ENCODE results near the gene PITPNM3.

Gene PITPNM3

GRCh38 chr17:6561446-6561845 is 5.1 kb upstream of the PITPNM3 start (continued):
- TF ChIP-seq CREB5 (CRISPR knock-in tag; IDR thresholded peaks at IDR 0.05; ENCODE audit: low read depth) (no peak), ZNF70 (CRISPR knock-in tag; IDR thresholded peaks at IDR 0.05) (no peak)

- ATAC-seq: no peak
- no peak for TF ChIP-seq OSR1 (CRISPR knock-in tag; IDR thresholded peaks at IDR 0.05)
- no peak for TF ChIP-seq PATZ1 (CRISPR knock-in tag; IDR thresholded peaks at IDR 0.05; ENCODE audit: borderline replicate concordance)
- TF ChIP-seq GLIS3 (CRISPR knock-in tag; IDR thresholded peaks at IDR 0.05): no peak
- no peak for TF ChIP-seq POU6F1 (CRISPR knock-in tag; IDR thresholded peaks at IDR 0.05; ENCODE audit: borderline replicate concordance, low read depth)
- TF ChIP-seq CSDC2 (CRISPR knock-in tag; IDR thresholded peaks at IDR 0.05): no peak
- no peak for TF ChIP-seq ZNF8 (CRISPR knock-in tag; IDR thresholded peaks at IDR 0.05)
- TF ChIP-seq TOX (CRISPR knock-in tag; IDR thresholded peaks at IDR 0.05; ENCODE audit: borderline replicate concordance): no peak
- no peak for TF ChIP-seq ZC3H10 (CRISPR knock-in tag; IDR thresholded peaks at IDR 0.05)
Observed at GRCh38 chr17:6560496-6560895, 4.1 kb upstream of the PITPNM3 start.

GRCh38 chr17:6559753-6560215 is 3.4 kb upstream of the PITPNM3 start:
- ATAC-seq: no peak; the same call in 2 of the 3 replicates
- TF ChIP-seq ZFP3 (CRISPR knock-in tag; IDR thresholded peaks at IDR 0.05) (no peak), ESRRG (CRISPR knock-in tag; IDR thresholded peaks at IDR 0.05) (no peak), GLIS3 (CRISPR knock-in tag; IDR thresholded peaks at IDR 0.05) (no peak), POU6F1 (CRISPR knock-in tag; IDR thresholded peaks at IDR 0.05; ENCODE audit: borderline replicate concordance, low read depth) (no peak), PPARA (CRISPR knock-in tag; IDR thresholded peaks at IDR 0.05; ENCODE audit: borderline replicate concordance) (no peak), SNAI2 (CRISPR knock-in tag; IDR thresholded peaks at IDR 0.05) (no peak), ARNTL (CRISPR knock-in tag; IDR thresholded peaks at IDR 0.05; ENCODE audit: borderline replicate concordance, low read depth) (no peak), PATZ1 (CRISPR knock-in tag; IDR thresholded peaks at IDR 0.05; ENCODE audit: borderline replicate concordance) (no peak), BACH2 (CRISPR knock-in tag; IDR thresholded peaks at IDR 0.05; ENCODE audit: borderline replicate concordance) (no peak), CSRNP3 (CRISPR knock-in tag; IDR thresholded peaks at IDR 0.05) (no peak), ZNF8 (CRISPR knock-in tag; IDR thresholded peaks at IDR 0.05) (no peak), RARB (CRISPR knock-in tag; IDR thresholded peaks at IDR 0.05) (no peak)

Data from SK-N-SH treated with all-trans-retinoic acid at 6 μM for 48 hours (cell line).